Measurements from ENCODE around the gene SETD3. TPM values are rescaled to one million over a fixed set of nuclear protein-coding genes. Genes with fewer than 3 reads are reported as not detected.

SETD3 gene
- total and polyA plus RNA-seq, 2 donors (not counting 1 experiment from before 2014, with no cell fraction given): 11.0 to 32.1 TPM

DNA sequence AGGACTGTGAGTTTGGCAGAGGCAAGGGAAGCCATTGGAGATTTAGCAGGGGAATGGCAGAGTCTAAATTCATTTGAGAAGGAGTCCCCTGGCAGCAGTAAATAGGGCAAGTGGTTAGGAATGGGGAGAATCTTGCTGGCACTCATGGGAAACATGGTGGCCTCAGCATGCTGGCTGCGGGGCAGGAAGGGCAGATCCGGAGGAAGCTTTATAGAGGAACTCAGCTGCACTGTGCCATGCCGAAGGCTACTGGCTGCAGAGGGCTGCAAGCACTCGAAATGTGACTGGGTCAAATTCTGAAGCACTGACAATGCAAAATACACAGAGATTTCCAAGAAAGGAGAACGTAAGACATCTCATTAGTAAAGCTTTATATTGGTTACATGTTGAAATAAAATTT lies 24.4 kb upstream of the SETD3 start:
- H3K4me1 ChIP-seq (ENCODE audit: control insufficient read depth in 2 of 2, insufficient read depth in 2 of 2, low read length in 2 of 2): no peaks in the 10 kb centered on the region
- WGBS (ENCODE audit: insufficient coverage): 97% methylated on average over 3 of the region's 5 CpGs
- H3K27ac ChIP-seq (ENCODE audit: low read length in 2 of 2): no peak overlapping the region
- TF ChIP-seq, protein P1, sequence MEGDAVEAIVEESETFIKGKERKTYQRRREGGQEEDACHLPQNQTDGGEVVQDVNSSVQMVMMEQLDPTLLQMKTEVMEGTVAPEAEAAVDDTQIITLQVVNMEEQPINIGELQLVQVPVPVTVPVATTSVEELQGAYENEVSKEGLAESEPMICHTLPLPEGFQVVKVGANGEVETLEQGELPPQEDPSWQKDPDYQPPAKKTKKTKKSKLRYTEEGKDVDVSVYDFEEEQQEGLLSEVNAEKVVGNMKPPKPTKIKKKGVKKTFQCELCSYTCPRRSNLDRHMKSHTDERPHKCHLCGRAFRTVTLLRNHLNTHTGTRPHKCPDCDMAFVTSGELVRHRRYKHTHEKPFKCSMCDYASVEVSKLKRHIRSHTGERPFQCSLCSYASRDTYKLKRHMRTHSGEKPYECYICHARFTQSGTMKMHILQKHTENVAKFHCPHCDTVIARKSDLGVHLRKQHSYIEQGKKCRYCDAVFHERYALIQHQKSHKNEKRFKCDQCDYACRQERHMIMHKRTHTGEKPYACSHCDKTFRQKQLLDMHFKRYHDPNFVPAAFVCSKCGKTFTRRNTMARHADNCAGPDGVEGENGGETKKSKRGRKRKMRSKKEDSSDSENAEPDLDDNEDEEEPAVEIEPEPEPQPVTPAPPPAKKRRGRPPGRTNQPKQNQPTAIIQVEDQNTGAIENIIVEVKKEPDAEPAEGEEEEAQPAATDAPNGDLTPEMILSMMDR (IDR thresholded peaks at IDR 0.05): no peak
- TF ChIP-seq EZH2 (IDR thresholded peaks at IDR 0.05; ENCODE audit: borderline replicate concordance, insufficient read depth, low read depth, low read length, poor library complexity, severe bottlenecking): no peak
- H3K36me3 ChIP-seq (replicated peaks in 1 of 2; ENCODE audit: control extremely low read depth in 1 of 2, control insufficient read depth in 1 of 2, extremely low read depth in 1 of 2, insufficient read depth in 2 of 2, low read length in 1 of 2): peaks cover 8 to 92% of the 10 kb centered on the region in 2 experiments
- intact Hi-C loops (cut with micrococcal nuclease): no loop called here
- no peaks in the 10 kb centered on the region for H3K27me3 ChIP-seq (replicated peaks in 1 of 4; ENCODE audit: control extremely low read depth in 1 of 4, control insufficient read depth in 3 of 4, insufficient read depth in 4 of 4, low read length in 3 of 4)
- DNase-seq (no peak), ATAC-seq (ENCODE audit: low read depth) (no peak)
- H2AFZ ChIP-seq (ENCODE audit: insufficient read depth, low read depth, low read length, poor library complexity, severe bottlenecking): no peak overlapping the region
- Mint-ChIP-seq H3K27ac (no peak overlapping the region), H3K4me3 (no peak overlapping the region), H3K9me3 (ENCODE audit: insufficient read depth) (no peaks in the 10 kb centered on the region), H3K4me1 (no peaks in the 10 kb centered on the region), H3K27me3 (no peaks in the 10 kb centered on the region)
- H3K9ac ChIP-seq (ENCODE audit: low read length): no peak overlapping the region
- ChIA-PET POLR2A (no interaction called here), CTCF (no interaction called here)
- H4K20me1 ChIP-seq (ENCODE audit: control insufficient read depth, insufficient read depth, low read length, poor library complexity, severe bottlenecking): no peaks in the 10 kb centered on the region
- H3K4me3 ChIP-seq (ENCODE audit: control extremely low read depth in 1 of 5, extremely low read depth in 1 of 5, insufficient read depth in 1 of 5, low read depth in 2 of 5, low read length in 4 of 5): no peak overlapping the region
- H3K9me3 ChIP-seq (ENCODE audit: control extremely low read depth in 1 of 3, control insufficient read depth in 2 of 3, insufficient read depth in 1 of 3, low read length in 2 of 3): no peaks in the 10 kb centered on the region
- H3K79me2 ChIP-seq (ENCODE audit: control insufficient read depth, insufficient read depth, low read length): no peaks in the 10 kb centered on the region
- H3K4me2 ChIP-seq (replicated peaks; ENCODE audit: low read depth, low read length, poor library complexity, severe bottlenecking): no peak overlapping the region

- TF ChIP-seq, protein P1 (IDR thresholded peaks at IDR 0.05): no peak
- TF ChIP-seq EZH2 (IDR thresholded peaks at IDR 0.05; ENCODE audit: borderline replicate concordance, insufficient read depth, low read depth, low read length, poor library complexity, severe bottlenecking): no peak
- no peaks in the 10 kb centered on the region for H4K20me1 ChIP-seq (ENCODE audit: control insufficient read depth, insufficient read depth, low read length, poor library complexity, severe bottlenecking)
- H3K4me2 ChIP-seq (replicated peaks; ENCODE audit: low read depth, low read length, poor library complexity, severe bottlenecking): no peak overlapping the region
- H2AFZ ChIP-seq (ENCODE audit: insufficient read depth, low read depth, low read length, poor library complexity, severe bottlenecking): no peak overlapping the region
- Mint-ChIP-seq H3K4me3 (no peak overlapping the region), H3K27me3 (no peaks in the 10 kb centered on the region), H3K4me1 (no peaks in the 10 kb centered on the region), H3K9me3 (ENCODE audit: insufficient read depth) (no peaks in the 10 kb centered on the region), H3K27ac (no peak overlapping the region)
- no peak for ATAC-seq (ENCODE audit: low read depth)
- intact Hi-C loops (cut with micrococcal nuclease): no loop called here
- H3K9me3 ChIP-seq (ENCODE audit: control extremely low read depth in 1 of 3, control insufficient read depth in 2 of 3, insufficient read depth in 1 of 3, low read length in 2 of 3): no peaks in the 10 kb centered on the region
- peaks cover 8 to 91% of the 10 kb centered on the region in 2 experiments for H3K36me3 ChIP-seq (replicated peaks in 1 of 2; ENCODE audit: control extremely low read depth in 1 of 2, control insufficient read depth in 1 of 2, extremely low read depth in 1 of 2, insufficient read depth in 2 of 2, low read length in 1 of 2)
- ChIA-PET POLR2A (no interaction called here), CTCF (interaction anchor here (0.7 kb wide), 1 partner anchor 69 kb away, joined by 3 read pairs; no protein-coding TSS in a partner anchor)
- no peak for DNase-seq
- H3K27ac ChIP-seq (ENCODE audit: low read length in 2 of 2): no peak overlapping the region
- no peaks in the 10 kb centered on the region for H3K27me3 ChIP-seq (replicated peaks in 1 of 4; ENCODE audit: control extremely low read depth in 1 of 4, control insufficient read depth in 3 of 4, insufficient read depth in 4 of 4, low read length in 3 of 4)
- no CpG with 5 or more reads among the region's 4 CpGs for WGBS (ENCODE audit: insufficient coverage)
- no peak overlapping the region for H3K9ac ChIP-seq (ENCODE audit: low read length)
- no peaks in the 10 kb centered on the region for H3K4me1 ChIP-seq (ENCODE audit: control insufficient read depth in 2 of 2, insufficient read depth in 2 of 2, low read length in 2 of 2)
- no peak overlapping the region for H3K4me3 ChIP-seq (ENCODE audit: control extremely low read depth in 1 of 5, extremely low read depth in 1 of 5, insufficient read depth in 1 of 5, low read depth in 2 of 5, low read length in 4 of 5)
- no peaks in the 10 kb centered on the region for H3K79me2 ChIP-seq (ENCODE audit: control insufficient read depth, insufficient read depth, low read length)
These were observed 23.3 kb upstream of the SETD3 start for GRCh38 chr14:99503848-99504453.
